ENCODE results near the gene DTWD2. TPM values are rescaled to one million over a fixed set of nuclear protein-coding genes. Genes with fewer than 3 reads are reported as not detected.
A peak's percentile ranks its signal among the peaks of the same experiment; 100 is the strongest.
"Not testable (repeated sequence)": the region's sequence is repeated elsewhere in the genome, so short reads cannot be mapped to it uniquely, and the experiment has no call there.

The DTWD2 gene
- total RNA-seq, 3 donors from 2014 or later = 5.8 to 11.4 (median 9.2) TPM

DNA sequence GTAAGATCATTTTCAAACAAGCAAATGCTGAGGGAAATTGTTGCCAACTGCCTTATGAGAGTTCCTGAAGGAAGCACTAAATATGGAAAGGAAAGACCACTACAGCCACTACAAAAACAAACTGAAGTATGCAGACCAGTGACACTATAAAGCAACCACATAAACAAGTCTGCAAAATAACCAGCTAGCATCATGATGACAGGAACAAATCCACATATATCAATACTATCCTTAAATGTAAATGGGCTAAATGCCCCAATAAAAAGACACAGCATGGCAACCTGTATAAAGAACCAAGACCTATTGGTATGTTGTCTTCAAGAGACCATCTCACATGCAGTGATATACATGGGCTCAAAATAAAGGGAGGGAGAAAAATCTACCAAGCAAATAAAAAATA lies 113.2 kb downstream of the DTWD2 start:
- no peak overlapping the region for H3K4me3 ChIP-seq
- ATAC-seq = no peak
- H3K36me3 ChIP-seq (ENCODE audit: low read depth) = no peaks in the 10 kb centered on the region
- H3K9me3 ChIP-seq = peaks cover 38% of the 10 kb centered on the region
- no peak for DNase-seq
- no peaks in the 10 kb centered on the region for H3K4me1 ChIP-seq (ENCODE audit: low read depth)
- intact Hi-C loops (cut with DNase I, micrococcal nuclease) = no loop called here
- TF ChIP-seq, protein P1, sequence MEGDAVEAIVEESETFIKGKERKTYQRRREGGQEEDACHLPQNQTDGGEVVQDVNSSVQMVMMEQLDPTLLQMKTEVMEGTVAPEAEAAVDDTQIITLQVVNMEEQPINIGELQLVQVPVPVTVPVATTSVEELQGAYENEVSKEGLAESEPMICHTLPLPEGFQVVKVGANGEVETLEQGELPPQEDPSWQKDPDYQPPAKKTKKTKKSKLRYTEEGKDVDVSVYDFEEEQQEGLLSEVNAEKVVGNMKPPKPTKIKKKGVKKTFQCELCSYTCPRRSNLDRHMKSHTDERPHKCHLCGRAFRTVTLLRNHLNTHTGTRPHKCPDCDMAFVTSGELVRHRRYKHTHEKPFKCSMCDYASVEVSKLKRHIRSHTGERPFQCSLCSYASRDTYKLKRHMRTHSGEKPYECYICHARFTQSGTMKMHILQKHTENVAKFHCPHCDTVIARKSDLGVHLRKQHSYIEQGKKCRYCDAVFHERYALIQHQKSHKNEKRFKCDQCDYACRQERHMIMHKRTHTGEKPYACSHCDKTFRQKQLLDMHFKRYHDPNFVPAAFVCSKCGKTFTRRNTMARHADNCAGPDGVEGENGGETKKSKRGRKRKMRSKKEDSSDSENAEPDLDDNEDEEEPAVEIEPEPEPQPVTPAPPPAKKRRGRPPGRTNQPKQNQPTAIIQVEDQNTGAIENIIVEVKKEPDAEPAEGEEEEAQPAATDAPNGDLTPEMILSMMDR (IDR thresholded peaks at IDR 0.05) = no peak

DNA sequence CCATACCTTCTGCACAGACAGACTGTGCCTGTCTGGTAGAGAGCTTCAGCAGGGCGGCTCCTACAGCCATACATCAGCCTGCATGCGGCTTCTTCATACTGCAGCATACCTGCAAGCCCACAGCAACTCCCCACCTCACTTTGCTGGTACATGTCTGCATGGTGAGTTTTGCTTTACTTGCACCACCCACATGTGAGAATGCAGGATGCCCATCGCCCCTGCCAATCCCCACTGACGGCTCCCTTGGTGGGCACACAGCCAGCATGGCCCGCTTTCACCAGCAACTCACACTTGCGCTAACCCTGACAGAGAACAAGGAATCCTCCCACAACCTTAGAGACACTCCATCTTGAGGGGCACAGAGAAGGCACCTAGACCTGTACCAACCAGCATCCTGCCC lies 114.9 kb downstream of the DTWD2 start:
- Histone ChIP-seq H3K4me3 (no peak overlapping the region), H3K4me1 (ENCODE audit: low read depth) (no peaks in the 10 kb centered on the region), H3K36me3 (ENCODE audit: low read depth) (no peaks in the 10 kb centered on the region), H3K9me3 (peaks cover 35% of the 10 kb centered on the region)
- TF ChIP-seq, protein P1 (IDR thresholded peaks at IDR 0.05) = no peak
- ATAC-seq = no peak
- intact Hi-C loops (cut with DNase I, micrococcal nuclease) = no loop called here
- DNase-seq = no peak

DNA sequence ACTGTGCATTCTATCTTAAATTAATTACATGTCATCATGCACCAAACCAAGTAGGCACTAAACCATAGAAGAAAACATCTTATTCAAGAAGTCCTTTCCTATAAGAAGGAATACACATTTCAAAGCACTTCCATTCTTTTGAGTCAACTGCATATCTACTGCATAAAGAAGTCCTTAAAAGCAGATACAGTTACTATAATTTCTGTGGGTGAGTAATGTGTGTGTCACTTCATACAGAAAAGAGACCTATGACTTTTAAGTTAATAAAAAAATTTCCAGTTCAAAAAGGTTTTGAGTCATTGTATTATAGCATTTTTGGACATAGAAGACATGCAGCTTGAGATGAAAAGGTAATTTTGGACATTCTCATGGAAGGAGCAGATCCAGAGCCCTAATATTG lies 125.0 kb downstream of the DTWD2 start:
- TF ChIP-seq, protein P1 (IDR thresholded peaks at IDR 0.05) = no peak
- Histone ChIP-seq H3K36me3 (ENCODE audit: low read depth) (no peaks in the 10 kb centered on the region), H3K4me1 (ENCODE audit: low read depth) (no peaks in the 10 kb centered on the region), H3K9me3 (no peaks in the 10 kb centered on the region), H3K4me3 (no peak overlapping the region)
- intact Hi-C loops (cut with DNase I, micrococcal nuclease) = no loop called here
- no peak for DNase-seq
- no peak for ATAC-seq

DNA sequence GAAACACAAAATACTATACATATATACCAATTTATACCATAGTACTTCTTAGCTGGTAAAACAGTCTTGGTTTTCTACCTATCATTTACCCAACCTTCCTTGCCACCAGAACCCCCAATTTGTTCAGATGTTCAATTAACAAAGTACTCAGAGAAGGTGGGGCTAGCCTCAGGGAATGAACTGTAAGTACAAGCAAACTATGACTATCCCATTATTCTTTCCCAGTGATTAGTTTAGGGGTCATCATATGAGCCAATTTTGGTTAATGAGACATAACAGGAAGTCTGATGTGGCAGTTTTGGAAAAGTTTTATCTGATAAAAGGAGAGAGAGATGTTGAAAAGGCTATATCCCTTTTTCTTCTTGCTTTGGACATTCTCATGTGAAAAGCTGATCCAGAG lies 125.8 kb downstream of the DTWD2 start:
- Histone ChIP-seq H3K9me3 (no peaks in the 10 kb centered on the region), H3K4me3 (no peak overlapping the region), H3K4me1 (ENCODE audit: low read depth) (no peaks in the 10 kb centered on the region), H3K36me3 (ENCODE audit: low read depth) (no peaks in the 10 kb centered on the region)
- intact Hi-C loops (cut with DNase I, micrococcal nuclease) = no loop called here
- TF ChIP-seq, protein P1 (IDR thresholded peaks at IDR 0.05) = no peak
- ATAC-seq = no peak
- DNase-seq = no peak

DNA sequence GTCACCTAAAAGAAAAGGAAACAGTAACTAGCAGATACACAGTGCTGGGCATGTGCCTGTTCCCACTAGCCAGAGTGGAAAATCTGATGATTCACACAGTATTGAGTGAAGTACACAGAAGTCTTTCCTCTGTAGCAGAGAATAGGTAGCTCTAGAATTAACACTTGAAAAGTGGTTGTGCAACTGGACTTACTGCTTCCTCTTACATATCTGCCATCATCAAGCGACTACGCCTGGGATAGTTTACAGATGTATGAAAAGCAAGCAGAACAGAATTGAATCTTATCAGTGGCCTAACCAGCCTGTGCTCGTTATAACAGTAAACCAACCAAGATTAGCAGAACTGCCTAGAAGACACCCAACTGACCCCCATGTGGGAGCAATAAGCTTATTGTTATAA lies 130.6 kb downstream of the DTWD2 start:
- intact Hi-C loops (cut with DNase I, micrococcal nuclease) = no loop called here
- TF ChIP-seq, protein P1 (IDR thresholded peaks at IDR 0.05) = no peak
- peak in 1 of 3 donors; percentile 14 for DNase-seq

DNA sequence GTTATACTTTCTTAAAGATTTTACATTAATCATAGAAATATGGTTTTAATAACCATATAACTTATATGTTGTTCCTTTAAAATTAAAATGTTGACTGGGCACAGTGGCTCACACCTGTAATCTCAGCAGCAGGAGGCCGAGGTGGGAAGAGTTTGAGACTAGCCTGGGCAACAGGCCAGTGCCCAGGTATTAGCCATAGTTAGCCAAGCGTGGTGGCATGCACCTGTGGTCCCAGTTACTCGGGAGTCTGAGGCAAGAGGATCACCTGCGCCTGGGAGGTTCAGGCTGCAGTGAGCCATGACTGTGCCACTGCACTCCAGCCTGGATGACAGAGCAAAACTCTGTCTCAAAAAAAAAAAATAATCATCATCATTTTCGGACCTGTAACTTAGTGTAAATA lies 133.5 kb downstream of the DTWD2 start:
- no peak for DNase-seq

More for the DNA sequence above, 130.6 kb downstream of the DTWD2 start:
- peak; percentile 81 for ATAC-seq
- no peak overlapping the region for H3K4me3 ChIP-seq
- no peaks in the 10 kb centered on the region for H3K9me3 ChIP-seq
- no peaks in the 10 kb centered on the region for H3K4me1 ChIP-seq (ENCODE audit: low read depth)
- H3K36me3 ChIP-seq (ENCODE audit: low read depth) = no peaks in the 10 kb centered on the region

DNA sequence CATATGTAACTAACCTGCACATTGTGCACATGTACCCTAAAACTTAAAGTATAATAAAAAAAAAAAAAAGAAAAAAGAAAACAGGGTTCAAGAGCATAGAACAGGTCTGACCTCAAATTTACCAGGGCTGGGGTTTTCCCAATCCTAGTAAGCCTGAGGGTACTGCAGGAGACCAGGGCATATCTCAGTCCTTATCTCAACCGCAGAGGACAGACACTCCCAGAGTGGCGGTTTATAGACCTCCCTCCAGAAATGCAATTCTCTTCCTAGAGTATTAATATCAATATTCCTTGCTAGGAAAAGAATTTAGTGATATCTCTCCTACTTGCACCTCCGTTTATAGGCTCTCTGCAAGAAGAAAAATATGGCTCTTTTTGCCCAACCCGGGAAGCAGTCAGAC lies 136.6 kb downstream of the DTWD2 start:
- intact Hi-C loops (cut with DNase I, micrococcal nuclease); H3K36me3 ChIP-seq (ENCODE audit: low read depth); H3K4me3 ChIP-seq; H3K4me1 ChIP-seq (ENCODE audit: low read depth); DNase-seq; ATAC-seq: not testable (repeated sequence)
- H3K9me3 ChIP-seq = peaks cover 19% of the 10 kb centered on the region

More for the DNA sequence above, 133.5 kb downstream of the DTWD2 start:
- TF ChIP-seq, protein P1 (IDR thresholded peaks at IDR 0.05) = no peak
- no peak for ATAC-seq
- Histone ChIP-seq H3K4me1 (ENCODE audit: low read depth) (no peaks in the 10 kb centered on the region), H3K36me3 (ENCODE audit: low read depth) (no peaks in the 10 kb centered on the region), H3K4me3 (no peak overlapping the region), H3K9me3 (peaks cover 19% of the 10 kb centered on the region)
- intact Hi-C loops (cut with DNase I, micrococcal nuclease) = no loop called here

DNA sequence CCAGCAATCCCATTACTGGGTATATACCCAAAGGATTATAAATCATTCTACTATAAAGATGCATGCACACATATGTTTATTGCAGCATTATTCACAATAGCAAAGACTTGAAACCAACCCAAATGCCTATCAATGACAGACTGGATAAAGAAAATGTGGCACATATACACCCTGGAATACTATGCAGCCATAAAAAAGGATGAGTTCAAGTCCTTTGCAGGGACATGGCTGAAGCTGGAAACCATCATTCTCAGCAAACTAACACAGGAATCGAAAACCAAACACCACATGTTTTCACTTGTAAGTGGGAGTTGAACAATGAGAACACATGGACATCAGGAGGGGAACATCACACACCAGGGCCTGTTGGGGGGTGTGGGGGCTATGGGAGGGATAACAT lies 138.8 kb downstream of the DTWD2 start:
- H3K4me3 ChIP-seq; H3K4me1 ChIP-seq (ENCODE audit: low read depth); ATAC-seq; H3K36me3 ChIP-seq (ENCODE audit: low read depth); DNase-seq; intact Hi-C loops (cut with DNase I, micrococcal nuclease): not testable (repeated sequence)
- peaks cover 19% of the 10 kb centered on the region for H3K9me3 ChIP-seq
